Hematopoietic multipotent progenitor cell treated with erythropoietin and hydrocortisone succinate and interleukin-3 and kit ligand, for 6 days (in vitro differentiated cells): ENCODE data around the gene CADM2.

Source experiments
- DNase-seq: peaks from one replicate; pipeline ENCODE4 v3.0.0-alpha.2; 2015

Gene CADM2

DNA sequence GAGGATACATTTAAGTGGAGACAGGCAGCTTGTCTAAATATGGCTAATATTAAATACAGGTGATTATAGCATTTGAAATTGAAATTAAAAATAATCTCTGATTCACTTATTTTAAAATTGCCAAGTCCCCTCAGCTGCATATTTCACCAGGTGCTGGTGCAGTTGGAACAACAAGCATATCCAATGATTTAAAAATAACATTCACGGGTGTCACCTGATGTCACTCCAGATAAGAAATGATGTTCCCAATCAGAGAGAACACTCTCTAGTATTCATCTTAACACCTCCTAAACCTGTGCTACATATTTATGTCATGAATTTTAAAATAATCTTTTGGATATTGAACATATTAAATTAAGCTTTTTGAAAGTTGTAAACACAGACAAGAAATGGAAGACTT, 249.9 kb downstream of the CADM2 start:
- no peak for DNase-seq

- no peak for DNase-seq
These were observed 251.8 kb downstream of the CADM2 start for GRCh38 chr3:85210540-85210939.

DNA sequence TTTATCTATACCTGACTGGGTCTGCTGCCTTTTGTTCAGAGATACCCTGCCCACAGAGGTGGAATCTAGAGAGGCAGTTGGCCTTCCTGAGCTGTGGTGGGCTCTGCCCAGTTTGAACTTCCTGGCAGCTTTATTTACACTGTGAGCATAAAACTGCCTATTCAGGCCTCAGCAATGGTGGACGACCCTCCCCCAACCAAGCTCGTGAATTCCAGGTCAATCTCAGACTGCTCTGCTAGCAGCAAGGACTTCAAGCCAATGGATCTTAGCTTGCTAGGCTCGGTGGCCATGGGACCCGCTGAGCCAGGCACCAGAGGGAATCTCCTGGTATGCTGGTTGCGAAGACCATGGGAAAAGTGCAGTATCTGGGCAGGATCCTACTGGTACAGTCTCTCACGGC, 270.2 kb downstream of the CADM2 start:
- no peak for DNase-seq

DNA sequence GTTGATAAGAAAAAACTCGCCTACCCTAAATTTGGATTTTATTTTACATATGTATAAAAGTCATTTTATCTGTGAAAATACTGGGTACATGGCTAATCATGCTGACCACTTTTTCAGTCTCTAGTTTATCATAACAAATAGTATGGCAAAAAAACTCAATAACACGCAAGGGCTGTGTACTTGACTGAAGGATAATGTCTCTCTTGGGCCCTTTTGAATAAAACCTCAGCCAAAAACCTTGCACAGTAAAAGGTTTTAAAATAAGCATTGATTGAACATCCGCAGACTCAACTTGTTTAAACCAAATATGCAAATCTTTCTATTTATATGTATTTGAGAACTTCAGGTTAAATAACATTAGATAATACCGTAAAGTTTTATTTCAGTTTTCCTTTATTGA, 285.3 kb downstream of the CADM2 start:
- no peak for DNase-seq

- no peak for DNase-seq
These were observed 285.7 kb downstream of the CADM2 start for GRCh38 chr3:85244519-85244918.

DNA sequence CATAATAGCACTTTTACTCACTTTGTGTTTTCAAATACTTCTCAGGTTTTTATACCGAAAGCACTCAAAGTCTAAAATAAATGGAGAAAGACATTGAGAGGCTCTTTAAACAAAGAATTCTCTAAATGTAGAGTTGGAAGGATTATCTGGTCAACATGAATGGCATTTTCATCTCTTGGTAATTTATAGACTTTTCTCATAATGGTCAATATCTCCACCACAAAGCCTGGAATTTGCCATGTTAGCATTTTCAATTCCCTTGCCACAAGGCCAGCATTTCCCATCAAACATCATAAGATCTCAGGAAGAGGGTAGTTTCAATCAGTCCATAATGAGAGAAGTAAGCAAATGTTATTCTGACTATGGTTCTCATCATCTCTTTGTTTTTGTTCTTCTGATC, 293.0 kb downstream of the CADM2 start:
- no peak for DNase-seq

GRCh38 chr3:85252686-85253085, 293.9 kb downstream of the CADM2 start:
- DNase-seq, result no peak

- DNase-seq, result no peak
These were observed 295.9 kb downstream of the CADM2 start for GRCh38 chr3:85254738-85255137.

DNA sequence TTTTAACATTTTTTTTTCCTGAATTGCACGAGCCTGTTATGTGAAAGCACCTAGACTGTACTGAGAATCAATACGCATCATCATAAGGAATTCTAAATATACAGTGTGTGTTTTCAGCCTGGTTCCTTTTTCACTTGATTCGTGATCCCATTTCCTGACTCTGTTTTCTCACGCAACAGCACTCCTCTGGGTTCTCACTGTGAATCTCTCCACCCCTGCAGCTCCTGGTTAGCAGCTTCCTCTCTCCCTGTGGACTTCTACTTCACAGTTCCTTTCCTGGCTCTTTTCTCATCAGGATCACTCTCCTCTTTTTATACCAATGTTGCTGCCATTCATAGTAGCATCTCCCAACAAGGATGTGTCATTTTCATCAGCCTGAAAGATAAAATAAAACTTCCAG, 297.2 kb downstream of the CADM2 start:
- DNase-seq, result no peak

- DNase-seq, result no peak
These were observed 299.5 kb downstream of the CADM2 start for GRCh38 chr3:85258326-85258725.

- DNase-seq, result no peak
These were observed 300.0 kb downstream of the CADM2 start for GRCh38 chr3:85258819-85259218.

DNA sequence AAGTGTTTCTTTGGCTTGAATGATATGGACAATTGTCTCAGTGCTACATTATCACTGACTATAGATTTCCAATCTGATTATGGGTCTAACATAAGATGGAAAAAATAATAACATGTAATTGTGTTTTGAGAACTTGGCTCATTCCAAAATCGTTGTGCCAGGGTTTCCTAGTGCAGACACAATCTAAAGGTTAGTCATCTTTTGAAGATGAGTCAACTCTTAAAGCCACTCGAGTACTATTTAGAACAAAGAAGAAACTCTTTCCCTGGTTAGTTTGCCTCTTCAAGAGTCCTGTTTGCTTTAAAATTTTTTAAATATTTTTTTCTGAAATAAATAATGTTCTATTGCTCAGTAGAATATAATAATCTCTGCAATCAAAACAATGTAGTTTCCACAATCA, 301.0 kb downstream of the CADM2 start:
- no peak for DNase-seq

DNA sequence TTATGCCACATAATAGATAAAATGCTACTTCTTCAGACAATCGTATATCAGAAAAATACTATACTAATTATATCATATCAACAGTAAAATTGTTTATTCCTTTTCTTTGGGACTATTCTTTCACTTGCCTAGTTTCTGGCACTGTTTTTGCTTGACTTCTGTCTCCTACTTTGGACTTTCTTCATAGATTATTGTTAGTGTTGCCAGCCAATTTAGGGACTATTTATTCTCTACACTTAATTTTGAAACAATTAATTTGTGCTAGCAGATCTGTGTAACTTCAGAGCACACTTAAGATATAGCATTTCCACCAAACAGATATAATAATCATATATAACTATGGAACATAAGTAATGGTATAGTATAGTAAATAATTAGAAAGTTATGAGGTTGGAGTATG, 305.6 kb downstream of the CADM2 start:
- DNase-seq, result no peak

GRCh38 chr3:85270488-85270887, 311.7 kb downstream of the CADM2 start:
- no peak for DNase-seq

DNA sequence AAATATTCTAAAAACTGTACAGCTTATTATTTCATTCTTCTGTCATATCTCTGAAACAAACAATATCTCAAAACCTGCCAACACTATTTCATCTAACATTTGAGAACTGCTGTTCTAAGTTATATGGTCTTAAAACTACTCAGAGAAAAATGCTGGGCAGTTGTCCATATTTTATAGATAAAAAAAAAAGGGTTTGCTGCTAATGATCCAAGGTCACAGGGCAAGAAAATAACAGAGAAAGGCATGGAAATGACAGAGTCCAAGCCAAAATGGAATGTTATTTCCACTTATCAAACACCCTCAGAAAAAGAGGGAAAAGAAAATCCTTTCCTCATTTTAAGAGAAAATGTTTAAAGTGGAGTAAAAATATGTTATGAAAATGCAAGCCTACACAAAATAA, 313.1 kb downstream of the CADM2 start:
- DNase-seq, result no peak

- DNase-seq, result no peak
These were observed 329.5 kb downstream of the CADM2 start for GRCh38 chr3:85288257-85288656.

GRCh38 chr3:85297291-85297690, 338.5 kb downstream of the CADM2 start:
- DNase-seq, result no peak

DNA sequence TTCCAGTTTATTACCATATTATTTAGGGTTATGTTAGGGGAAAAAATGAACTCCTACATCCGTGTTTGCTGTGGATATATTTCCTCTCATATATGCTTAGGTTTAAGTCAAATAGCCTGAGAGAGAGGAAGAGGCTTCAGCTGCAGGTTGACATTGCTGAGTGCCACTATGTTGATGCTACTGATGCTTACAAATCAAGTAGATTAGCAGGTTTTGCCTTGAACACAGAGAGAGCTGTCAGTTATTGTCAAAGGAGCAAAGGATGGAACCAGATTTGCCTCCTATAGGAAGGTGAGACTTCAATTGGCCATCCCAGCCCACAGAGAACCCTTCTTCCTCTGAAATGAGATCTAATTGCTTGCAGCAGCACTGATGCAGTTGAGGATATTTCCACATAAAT, 339.2 kb downstream of the CADM2 start:
- DNase-seq, result no peak

GRCh38 chr3:85303156-85303555, 344.4 kb downstream of the CADM2 start:
- DNase-seq, result no peak

GRCh38 chr3:85304360-85304964, 345.7 kb downstream of the CADM2 start:
- DNase-seq, result no peak

GRCh38 chr3:85312331-85312730, 353.5 kb downstream of the CADM2 start:
- DNase-seq, result no peak

DNA sequence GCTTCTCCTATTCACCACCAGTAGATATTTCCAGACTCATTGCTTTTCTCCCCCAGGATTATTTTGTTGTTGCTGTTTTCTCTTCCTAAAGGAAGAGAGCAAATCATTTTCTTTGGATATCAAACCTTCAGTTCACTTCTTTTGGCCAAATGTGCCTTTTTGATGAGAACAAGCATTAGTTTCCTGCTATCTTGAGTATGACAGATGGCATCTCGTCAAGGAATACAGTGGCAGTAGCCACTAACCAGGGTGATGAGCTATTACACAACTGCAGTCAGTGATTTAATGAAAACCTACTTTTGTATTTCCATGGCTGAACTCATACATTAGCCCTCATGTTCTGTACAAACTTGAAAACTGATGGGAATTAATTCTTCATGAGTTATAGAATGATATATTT, 354.6 kb downstream of the CADM2 start:
- no peak for DNase-seq

- no peak for DNase-seq
These were observed 357.5 kb downstream of the CADM2 start for GRCh38 chr3:85316252-85316651.

- no peak for DNase-seq
These were observed 363.1 kb downstream of the CADM2 start for GRCh38 chr3:85321892-85322291.

DNA sequence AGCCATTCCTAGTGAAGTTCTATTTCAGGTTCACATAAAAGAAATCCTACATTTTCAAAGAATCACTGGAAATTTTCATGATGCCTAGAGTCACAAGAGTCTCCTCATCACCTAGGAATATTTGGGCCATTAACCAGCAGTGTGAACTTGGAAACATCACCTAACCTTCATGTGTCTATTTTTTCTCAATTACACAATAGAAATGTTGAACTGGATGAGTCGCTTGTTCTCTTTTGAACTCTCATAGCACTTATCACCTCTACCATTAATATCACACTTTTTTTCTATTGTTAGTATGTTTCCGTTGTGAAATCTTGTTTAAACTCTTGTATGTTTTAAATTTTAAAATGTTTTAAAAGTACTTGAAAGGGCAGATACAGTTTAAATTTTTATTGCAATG, 371.3 kb downstream of the CADM2 start:
- no peak for DNase-seq

DNA sequence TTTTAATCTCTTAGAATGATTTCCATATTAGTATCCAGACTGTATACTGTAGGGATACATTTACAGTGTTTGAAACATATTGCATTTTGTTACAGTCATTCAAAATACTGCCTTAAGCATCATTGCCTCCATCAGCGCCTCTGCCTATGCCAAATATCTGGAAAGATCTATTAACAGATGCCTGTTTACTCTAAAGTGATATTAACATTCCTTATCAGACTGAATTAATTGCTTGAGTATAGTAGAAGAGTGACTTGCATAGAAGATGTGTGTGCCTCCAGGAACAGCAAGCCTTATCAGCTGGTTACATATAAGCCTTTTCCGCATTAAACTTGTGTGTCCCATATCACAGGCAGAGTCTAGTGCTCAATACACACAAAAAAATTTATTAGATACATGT, 379.1 kb downstream of the CADM2 start:
- no peak for DNase-seq
